ENCODE measurements around the gene ASB18. TPM values are rescaled to one million over a fixed set of nuclear protein-coding genes. Genes with fewer than 3 reads are reported as not detected.
A peak's percentile ranks its signal among the peaks of the same experiment; 100 is the strongest.

Gene ASB18
- total and polyA plus RNA-seq, 2 experiments from 2014 or later, result not detected

- DNase-seq (ENCODE audit: low spot score), result peak; percentile 70
- H3K79me2 ChIP-seq, result no peaks in the 10 kb centered on the region
- peak overlapping the region; percentile 20 for H3K4me3 ChIP-seq
- peak overlapping the region; percentile 94 for H3K4me2 ChIP-seq
- WGBS (ENCODE audit: low lambda C conversion rate, missing lambda C conversion rate), result 1% methylated on average over 82 of the region's 112 CpGs
- H3K9me3 ChIP-seq (ENCODE audit: low read depth), result no peaks in the 10 kb centered on the region
- no peaks in the 10 kb centered on the region for H3K36me3 ChIP-seq (replicated peaks; ENCODE audit: insufficient read depth, low read depth)
- H4K20me1 ChIP-seq (ENCODE audit: insufficient read depth, poor library complexity, severe bottlenecking), result no peaks in the 10 kb centered on the region
- no peak overlapping the region for H3K27ac ChIP-seq
- H3K27me3 ChIP-seq, result peaks cover 100% of the 10 kb centered on the region
- peak overlapping the region; percentile 56 for H2AFZ ChIP-seq
- peaks cover 35% of the 10 kb centered on the region for H3K4me1 ChIP-seq (ENCODE audit: insufficient read depth)
- TF ChIP-seq EZH2phosphoT487 (IDR thresholded peaks at IDR 0.05; ENCODE audit: low read depth, severe bottlenecking, unreplicated experiment) (peak; percentile 82), EZH2 (IDR thresholded peaks at IDR 0.05; ENCODE audit: borderline replicate concordance) (peak; percentile 51), CTCF (IDR thresholded peaks at IDR 0.05; ENCODE audit: poor library complexity) (peak; percentile 43)
- no peaks in the 10 kb centered on the region for H3K9me2 ChIP-seq (replicated peaks; ENCODE audit: insufficient read depth)
Observed at GRCh38 chr2:236167297-236168109, 96.7 kb downstream of the ASB18 start.

DNA sequence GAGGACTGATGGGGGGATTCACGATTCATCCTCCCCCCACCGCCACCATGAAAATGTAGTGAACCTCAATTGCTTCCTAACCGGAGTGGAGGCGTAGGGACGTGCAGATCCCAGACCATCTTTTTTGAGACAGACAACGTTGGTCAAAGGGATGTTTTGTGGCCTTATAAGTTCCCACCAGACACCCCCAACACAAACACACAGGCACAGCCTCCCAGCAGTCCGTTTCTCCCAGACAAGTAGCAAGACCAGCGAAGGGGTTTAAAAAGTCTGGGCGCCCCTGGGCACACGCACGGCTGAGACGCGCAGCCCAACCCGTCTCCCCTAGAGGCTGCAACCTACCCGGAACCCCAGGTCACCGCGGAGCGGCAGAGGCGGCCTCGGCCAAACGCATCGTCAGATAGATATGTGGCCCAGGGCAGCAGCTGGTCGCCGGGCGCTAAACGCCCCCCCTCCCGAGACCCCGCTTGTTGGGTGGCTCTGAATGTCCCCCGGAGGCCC, 97.4 kb downstream of the ASB18 start:
- H3K9me3 ChIP-seq (ENCODE audit: low read depth), result no peaks in the 10 kb centered on the region
- TF ChIP-seq EZH2phosphoT487 (IDR thresholded peaks at IDR 0.05; ENCODE audit: low read depth, severe bottlenecking, unreplicated experiment) (no peak), EZH2 (IDR thresholded peaks at IDR 0.05; ENCODE audit: borderline replicate concordance) (no peak), CTCF (IDR thresholded peaks at IDR 0.05; ENCODE audit: poor library complexity) (no peak)
- WGBS (ENCODE audit: low lambda C conversion rate, missing lambda C conversion rate), result 7% methylated on average over 17 of the region's 29 CpGs
- peak overlapping the region; percentile 60 for H2AFZ ChIP-seq
- no peaks in the 10 kb centered on the region for H3K79me2 ChIP-seq
- no peaks in the 10 kb centered on the region for H4K20me1 ChIP-seq (ENCODE audit: insufficient read depth, poor library complexity, severe bottlenecking)
- H3K4me1 ChIP-seq (ENCODE audit: insufficient read depth), result peaks cover 31% of the 10 kb centered on the region
- H3K27me3 ChIP-seq, result peaks cover 100% of the 10 kb centered on the region
- peak overlapping the region; percentile 94 for H3K4me2 ChIP-seq
- no peaks in the 10 kb centered on the region for H3K36me3 ChIP-seq (replicated peaks; ENCODE audit: insufficient read depth, low read depth)
- H3K9me2 ChIP-seq (replicated peaks; ENCODE audit: insufficient read depth), result no peaks in the 10 kb centered on the region
- DNase-seq (ENCODE audit: low spot score), result no peak
- no peak overlapping the region for H3K27ac ChIP-seq
- H3K4me3 ChIP-seq, result no peak overlapping the region

DNA sequence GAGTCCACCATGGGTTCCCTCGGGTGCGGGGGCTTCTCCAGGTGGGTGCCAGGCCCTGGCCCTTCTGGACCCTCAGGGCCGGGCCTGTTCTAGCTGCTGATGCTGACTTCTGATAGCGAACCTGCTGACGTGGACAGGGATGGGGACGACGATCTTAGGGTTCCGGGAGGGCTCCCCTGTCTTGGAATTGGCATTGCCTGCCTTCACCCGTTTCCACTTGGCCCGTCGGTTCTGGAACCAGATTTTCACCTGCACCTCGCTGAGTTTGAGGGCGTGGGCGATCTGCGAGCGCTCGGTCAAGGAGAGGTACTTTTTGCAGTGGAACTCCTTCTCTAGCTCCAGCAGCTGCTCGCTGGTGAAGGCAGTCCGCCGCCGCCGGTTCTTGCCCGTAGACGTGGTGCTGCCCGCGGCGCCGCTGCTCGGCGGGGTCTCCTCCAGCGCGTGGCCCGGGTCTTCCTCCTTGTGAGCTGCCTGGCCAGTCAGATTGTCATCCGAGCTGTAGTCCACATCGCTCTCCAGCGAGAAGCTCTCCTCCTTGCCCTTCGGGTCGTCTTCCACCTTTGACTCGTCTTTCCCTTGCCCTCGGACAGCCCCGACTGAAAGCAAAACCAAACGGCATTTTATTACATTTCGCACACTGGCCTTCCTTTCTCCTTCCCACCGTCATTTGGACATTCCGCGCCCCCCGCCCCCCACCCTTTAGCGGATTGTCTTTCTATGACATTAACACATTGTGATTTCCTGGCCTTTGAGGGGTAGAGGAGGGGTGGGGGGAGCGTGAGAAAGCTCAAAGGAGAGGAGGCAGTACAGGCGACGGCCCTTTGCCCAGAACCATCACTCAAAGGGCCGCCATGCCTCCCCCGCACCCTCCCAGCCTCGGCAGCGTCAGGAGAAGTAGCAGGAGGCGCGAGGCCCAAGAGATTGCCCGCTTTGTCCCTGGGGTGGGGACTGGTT, 98.1 kb downstream of the ASB18 start:
- WGBS (ENCODE audit: low lambda C conversion rate, missing lambda C conversion rate), result 16% methylated on average over 42 of the region's 58 CpGs
- no peaks in the 10 kb centered on the region for H3K36me3 ChIP-seq (replicated peaks; ENCODE audit: insufficient read depth, low read depth)
- no peaks in the 10 kb centered on the region for H3K79me2 ChIP-seq
- H3K27me3 ChIP-seq, result peaks cover 100% of the 10 kb centered on the region
- H3K9me2 ChIP-seq (replicated peaks; ENCODE audit: insufficient read depth), result no peaks in the 10 kb centered on the region
- no peaks in the 10 kb centered on the region for H4K20me1 ChIP-seq (ENCODE audit: insufficient read depth, poor library complexity, severe bottlenecking)
- no peak for DNase-seq (ENCODE audit: low spot score)
- no peak overlapping the region for H3K27ac ChIP-seq
- H2AFZ ChIP-seq, result peak overlapping the region; percentile 60
- H3K4me1 ChIP-seq (ENCODE audit: insufficient read depth), result peaks cover 31% of the 10 kb centered on the region
- H3K9me3 ChIP-seq (ENCODE audit: low read depth), result no peaks in the 10 kb centered on the region
- H3K4me3 ChIP-seq, result no peak overlapping the region
- peak overlapping the region; percentile 94 for H3K4me2 ChIP-seq
- no peak for TF ChIP-seq CTCF (IDR thresholded peaks at IDR 0.05; ENCODE audit: poor library complexity)
- peak; percentile 78 for TF ChIP-seq EZH2 (IDR thresholded peaks at IDR 0.05; ENCODE audit: borderline replicate concordance)
- TF ChIP-seq EZH2phosphoT487 (IDR thresholded peaks at IDR 0.05; ENCODE audit: low read depth, severe bottlenecking, unreplicated experiment), result peak; percentile 91
